ENCODE results near the gene PARP14. TPM values are rescaled to one million over a fixed set of nuclear protein-coding genes. Genes with fewer than 3 reads are reported as not detected.

The PARP14 gene
- total and polyA plus RNA-seq, 2 donors (not counting 3 experiments of a cell fraction or from before 2014, with no cell fraction given) = 19.7 to 41.5 TPM

GRCh38 chr3:122716667-122717066, 36.0 kb downstream of the PARP14 start:
- Histone ChIP-seq H3K9ac (replicated peaks; ENCODE audit: extremely low read depth, insufficient read depth, low read length) (no peak overlapping the region), H3K9me3 (replicated peaks; ENCODE audit: control insufficient read depth, insufficient read depth, low read length) (no peaks in the 10 kb centered on the region), H3K4me2 (ENCODE audit: insufficient read depth, low read length) (no peak overlapping the region), H4K20me1 (replicated peaks; ENCODE audit: control insufficient read depth, extremely low read depth, insufficient read depth, low read length) (peaks cover 3% of the 10 kb centered on the region), H3K4me1 (ENCODE audit: control insufficient read depth, extremely low read depth, insufficient read depth, low read length) (no peaks in the 10 kb centered on the region), H3K4me3 (replicated peaks in 1 of 3; ENCODE audit: insufficient read depth in 1 of 3, low read depth in 1 of 3, low read length in 3 of 3) (no peak overlapping the region), H3K27me3 (ENCODE audit: control insufficient read depth in 2 of 2, insufficient read depth in 2 of 2, low read length in 2 of 2) (no peaks in the 10 kb centered on the region), H3K79me2 (ENCODE audit: control insufficient read depth, insufficient read depth, low read length) (no peaks in the 10 kb centered on the region), H3K27ac (ENCODE audit: insufficient read depth, low read depth, low read length) (no peak overlapping the region), H3K9me1 (replicated peaks; ENCODE audit: control insufficient read depth, extremely low read depth, insufficient read depth, low read length) (no peaks in the 10 kb centered on the region), H3K36me3 (ENCODE audit: control insufficient read depth in 2 of 2, extremely low read depth in 1 of 2, insufficient read depth in 2 of 2, low read length in 2 of 2) (peaks cover 0 to 36% of the 10 kb centered on the region in 2 experiments), H2AFZ (ENCODE audit: low read depth, low read length) (no peak overlapping the region)
- intact Hi-C loops (cut with micrococcal nuclease) (no loop called here), dilution Hi-C loops (cut with MboI; ENCODE audit: extremely low pct_ligation_motif_present, low sequenced_read_pairs) (no loop called here)
- DNase-seq (ENCODE audit: low read depth, low spot score) (no peak), FAIRE-seq (no peak)
- TF ChIP-seq JUN (IDR thresholded peaks at IDR 0.05; ENCODE audit: borderline replicate concordance, insufficient read depth, insufficient read length, low read depth) (no peak), POLR2A (IDR thresholded peaks at IDR 0.05; ENCODE audit: low read depth, low read length) (no peak), POLR2AphosphoS5 (IDR thresholded peaks at IDR 0.05; ENCODE audit: insufficient read depth, low read depth, low read length) (no peak), MAX (IDR thresholded peaks at IDR 0.05; ENCODE audit: insufficient read depth, insufficient read length) (no peak), GATA2 (IDR thresholded peaks at IDR 0.05; ENCODE audit: insufficient read depth, insufficient read length, low read depth, low read length) (no peak), EZH2 (IDR thresholded peaks at IDR 0.05; ENCODE audit: borderline replicate concordance, low read depth, low read length, severe bottlenecking) (no peak), CTCF (IDR thresholded peaks at IDR 0.05; ENCODE audit: extremely low read depth in 1 of 2, insufficient read depth in 1 of 2, low read depth in 1 of 2, low read length in 2 of 2) (no peak), FOS (IDR thresholded peaks at IDR 0.05; ENCODE audit: borderline replicate concordance, insufficient read depth, low read length) (no peak)
- CTCF ChIA-PET = interaction anchor here (1.7 kb wide), 1 partner anchor 37 kb away, joined by 4 read pairs; no protein-coding TSS in a partner anchor
- BruUV-seq (replicated peaks) = no TSS peak
- POLR2A ChIA-PET = no interaction called here

All from endothelial cell of umbilical vein (primary cell).